ENCODE results near the gene SCAPER. TPM values are rescaled to one million over a fixed set of nuclear protein-coding genes. Genes with fewer than 3 reads are reported as not detected.

The SCAPER gene
- total RNA-seq, 1 experiment from 2014 or later = 15.3 TPM

- in situ Hi-C loops (cut with HindIII; ENCODE audit: low pct_unique_long_range_greater_than_20kb, low sequenced_read_pairs) = no loop called here
- TF ChIP-seq SIN3A (IDR thresholded peaks at IDR 0.05; ENCODE audit: borderline replicate concordance, insufficient read depth, low read depth, low read length) = no peak
- TF ChIP-seq REST (IDR thresholded peaks at IDR 0.05; ENCODE audit: insufficient read depth in 1 of 2, low read depth in 2 of 2, low read length in 1 of 2) = no peak
- no peak for TF ChIP-seq TCF7L2 (IDR thresholded peaks at IDR 0.05; ENCODE audit: low read depth, low read length)
- no peak for TF ChIP-seq POLR2AphosphoS5 (IDR thresholded peaks at IDR 0.05; ENCODE audit: low read depth, low read length)
- TF ChIP-seq, protein P1, sequence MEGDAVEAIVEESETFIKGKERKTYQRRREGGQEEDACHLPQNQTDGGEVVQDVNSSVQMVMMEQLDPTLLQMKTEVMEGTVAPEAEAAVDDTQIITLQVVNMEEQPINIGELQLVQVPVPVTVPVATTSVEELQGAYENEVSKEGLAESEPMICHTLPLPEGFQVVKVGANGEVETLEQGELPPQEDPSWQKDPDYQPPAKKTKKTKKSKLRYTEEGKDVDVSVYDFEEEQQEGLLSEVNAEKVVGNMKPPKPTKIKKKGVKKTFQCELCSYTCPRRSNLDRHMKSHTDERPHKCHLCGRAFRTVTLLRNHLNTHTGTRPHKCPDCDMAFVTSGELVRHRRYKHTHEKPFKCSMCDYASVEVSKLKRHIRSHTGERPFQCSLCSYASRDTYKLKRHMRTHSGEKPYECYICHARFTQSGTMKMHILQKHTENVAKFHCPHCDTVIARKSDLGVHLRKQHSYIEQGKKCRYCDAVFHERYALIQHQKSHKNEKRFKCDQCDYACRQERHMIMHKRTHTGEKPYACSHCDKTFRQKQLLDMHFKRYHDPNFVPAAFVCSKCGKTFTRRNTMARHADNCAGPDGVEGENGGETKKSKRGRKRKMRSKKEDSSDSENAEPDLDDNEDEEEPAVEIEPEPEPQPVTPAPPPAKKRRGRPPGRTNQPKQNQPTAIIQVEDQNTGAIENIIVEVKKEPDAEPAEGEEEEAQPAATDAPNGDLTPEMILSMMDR (IDR thresholded peaks at IDR 0.05) = no peak
- Histone ChIP-seq H3K36me3 (ENCODE audit: control insufficient read depth, insufficient read depth, low read length) (no peaks in the 10 kb centered on the region; the same call in none of the 2 replicates), H3K27ac (ENCODE audit: low read length) (no peak overlapping the region), H3K4me1 (ENCODE audit: control insufficient read depth, insufficient read depth, low read length) (no peaks in the 10 kb centered on the region), H3K4me3 (ENCODE audit: low read depth in 2 of 2, low read length in 2 of 2) (no peak overlapping the region), H3K27me3 (ENCODE audit: control insufficient read depth, insufficient read depth, low read length) (no peaks in the 10 kb centered on the region), H3K9me3 (ENCODE audit: control insufficient read depth, insufficient read depth, low read depth, low read length) (no peaks in the 10 kb centered on the region)
- DNase-seq (ENCODE audit: low read depth, low spot score) (no peak), ATAC-seq (no peak)
- no TSS peak for BruUV-seq (replicated peaks)
- ChIA-PET POLR2A (no interaction called here), CTCF (interaction anchor here (0.6 to 0.9 kb wide), 2 partner anchors 16 to 292 kb away, joined by 3 to 6 read pairs; no protein-coding TSS in a partner anchor)
- intact Hi-C loops (cut with micrococcal nuclease; ENCODE audit: unreplicated experiment) = no loop called here
Observed at GRCh38 chr15:76730262-76730661, 174.9 kb downstream of the SCAPER start.

DNA sequence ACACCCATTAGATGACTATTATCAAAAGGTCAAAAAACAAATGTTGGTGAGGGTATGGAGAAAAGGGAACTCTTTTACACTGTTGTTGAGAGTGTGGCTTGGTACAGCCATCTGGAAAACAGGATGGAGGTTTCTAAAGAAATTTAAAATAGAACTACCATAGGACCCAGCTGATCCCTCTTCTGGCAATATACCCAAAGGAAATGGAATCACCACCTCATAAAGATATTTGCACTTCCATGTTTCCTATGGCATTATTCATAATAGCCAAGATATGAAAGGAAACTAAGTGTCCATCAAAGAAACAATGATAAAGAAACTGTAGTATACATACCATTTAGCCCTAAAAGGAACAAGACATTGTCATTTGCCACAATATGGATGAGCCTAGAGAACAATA, 186.3 kb downstream of the SCAPER start:
- TF ChIP-seq POLR2AphosphoS5 (IDR thresholded peaks at IDR 0.05; ENCODE audit: low read depth, low read length) (no peak), SIN3A (IDR thresholded peaks at IDR 0.05; ENCODE audit: borderline replicate concordance, insufficient read depth, low read depth, low read length) (no peak)
- H3K36me3 ChIP-seq (ENCODE audit: control insufficient read depth, insufficient read depth, low read length) = no peaks in the 10 kb centered on the region
- H3K27me3 ChIP-seq (ENCODE audit: control insufficient read depth, insufficient read depth, low read length) = no peaks in the 10 kb centered on the region
- POLR2A ChIA-PET = no interaction called here
- intact Hi-C loops (cut with micrococcal nuclease; ENCODE audit: unreplicated experiment) = no loop called here
- no TSS peak for BruUV-seq (replicated peaks)
- CTCF ChIA-PET = no interaction called here
- DNase-seq (ENCODE audit: low read depth, low spot score) = no peak
- H3K4me1 ChIP-seq (ENCODE audit: control insufficient read depth, insufficient read depth, low read length) = no peaks in the 10 kb centered on the region
- no peak for ATAC-seq
- no peak overlapping the region for H3K4me3 ChIP-seq (ENCODE audit: low read depth in 2 of 2, low read length in 2 of 2)
- H3K27ac ChIP-seq (ENCODE audit: low read length) = no peak overlapping the region
- in situ Hi-C loops (cut with HindIII; ENCODE audit: low pct_unique_long_range_greater_than_20kb, low sequenced_read_pairs) = no loop called here
- H3K9me3 ChIP-seq (ENCODE audit: control insufficient read depth, insufficient read depth, low read depth, low read length) = no peaks in the 10 kb centered on the region

GRCh38 chr15:76714950-76715349, 190.2 kb downstream of the SCAPER start:
- in situ Hi-C loops (cut with HindIII; ENCODE audit: low pct_unique_long_range_greater_than_20kb, low sequenced_read_pairs) (no loop called here), intact Hi-C loops (cut with micrococcal nuclease; ENCODE audit: unreplicated experiment) (no loop called here)
- no peaks in the 10 kb centered on the region for H3K4me1 ChIP-seq (ENCODE audit: control insufficient read depth, insufficient read depth, low read length)
- CTCF ChIA-PET = interaction anchor here (1.0 kb wide), 1 partner anchor 15 kb away, joined by 3 read pairs; no protein-coding TSS in a partner anchor
- no peak overlapping the region for H3K4me3 ChIP-seq (ENCODE audit: low read depth in 2 of 2, low read length in 2 of 2)
- H3K36me3 ChIP-seq (ENCODE audit: control insufficient read depth, insufficient read depth, low read length) = no peaks in the 10 kb centered on the region
- no peaks in the 10 kb centered on the region for H3K27me3 ChIP-seq (ENCODE audit: control insufficient read depth, insufficient read depth, low read length)
- no peak overlapping the region for H3K27ac ChIP-seq (ENCODE audit: low read length)
- no TSS peak for BruUV-seq (replicated peaks)
- ATAC-seq (no peak), DNase-seq (ENCODE audit: low read depth, low spot score) (no peak)
- no peak for TF ChIP-seq POLR2AphosphoS5 (IDR thresholded peaks at IDR 0.05; ENCODE audit: low read depth, low read length)
- TF ChIP-seq SIN3A (IDR thresholded peaks at IDR 0.05; ENCODE audit: borderline replicate concordance, insufficient read depth, low read depth, low read length) = no peak
- TF ChIP-seq, protein P1 (IDR thresholded peaks at IDR 0.05) = no peak
- TF ChIP-seq REST (IDR thresholded peaks at IDR 0.05; ENCODE audit: insufficient read depth in 1 of 2, low read depth in 2 of 2, low read length in 1 of 2) = no peak
- TF ChIP-seq TCF7L2 (IDR thresholded peaks at IDR 0.05; ENCODE audit: low read depth, low read length) = no peak
- POLR2A ChIA-PET = interaction anchor here (0.7 kb wide), 2 partner anchors 16 to 44 kb away, joined by 4 to 7 read pairs; no protein-coding TSS in a partner anchor
- no peaks in the 10 kb centered on the region for H3K9me3 ChIP-seq (ENCODE audit: control insufficient read depth, insufficient read depth, low read depth, low read length)
